Naive thymus-derived CD4-positive, alpha-beta T cell (primary cell): ENCODE data around the gene TLE1. TPM values are rescaled to one million over a fixed set of nuclear protein-coding genes. Genes with fewer than 3 reads are reported as not detected.

Experiments
- ATAC-seq: fragments of 150-1000 bp; cut with Tn5 transposase; 2 replicates; pipeline ENCODE4 v1.10.0; 2021; ENCODE audit warnings: mild to moderate bottlenecking, moderate library complexity
- CTCF ChIA-PET: fragments of 350-600 bp; sonication (Branson Sonifier 250); formaldehyde crosslinking; loops from one replicate; lab custom pipeline; 2021; ENCODE audit warnings: antibody characterized with exemption; lab: Charles Lee
- POLR2A ChIA-PET: fragments of 350-600 bp; sonication (Branson Sonifier 250); formaldehyde crosslinking; loops from one replicate; lab custom pipeline; 2021; ENCODE audit warnings: antibody characterized with exemption, inconsistent platforms; lab: Charles Lee
- DNase-seq, 9 donors: peaks; one replicate each; pipeline versions ENCODE4 v3.0.0 to v3.0.0-alpha.2; 2020 to 2022; ENCODE audit warnings: mixed read lengths in 1 of 9
- H3K27ac ChIP-seq: one replicate; pipeline ENCODE4 v1.7.0; 2013; ENCODE audit warnings: mild to moderate bottlenecking, low read depth, low read length, moderate library complexity
- H3K27me3 ChIP-seq, 2 donors: one replicate each; pipeline ENCODE4 v1.7.0; 2013; ENCODE audit warnings: low read length in 2 of 2, mild to moderate bottlenecking in 2 of 2, moderate library complexity in 2 of 2; ENCODE audit not compliant: control insufficient read depth in 2 of 2, insufficient read depth in 2 of 2
- H3K36me3 ChIP-seq, 3 experiments: 1 replicate in 2 of 3; 2 replicates in 1 of 3; pipeline ENCODE4 v1.7.0; 2013; ENCODE audit warnings: low read length in 3 of 3, mild to moderate bottlenecking in 3 of 3, moderate library complexity in 1 of 3; ENCODE audit not compliant: insufficient read depth in 3 of 3, control insufficient read depth in 2 of 3
- H3K4me1 ChIP-seq, 2 donors: one replicate each; pipeline ENCODE4 v1.7.0; 2013; ENCODE audit warnings: low read length in 2 of 2, mild to moderate bottlenecking in 2 of 2, moderate library complexity in 1 of 2; ENCODE audit not compliant: control insufficient read depth in 2 of 2, insufficient read depth in 2 of 2
- H3K4me3 ChIP-seq: 2 replicates; pipeline ENCODE4 v1.7.0; 2013; ENCODE audit warnings: mild to moderate bottlenecking, low read length
- H3K9me3 ChIP-seq, 3 experiments: 1 replicate in 2 of 3; 2 replicates in 1 of 3; pipeline ENCODE4 v1.7.0; 2013; ENCODE audit warnings: low read length in 3 of 3; ENCODE audit not compliant: control insufficient read depth in 2 of 3
- H3K27ac Mint-ChIP-seq, 9 donors: one replicate each; pipeline ENCODE4 v1.8.0; 2020 to 2022; ENCODE audit warnings: mixed read lengths in 9 of 9, mild to moderate bottlenecking in 8 of 9, moderate library complexity in 5 of 9, inconsistent platforms in 2 of 9
- H3K27me3 Mint-ChIP-seq, 5 donors: one replicate each; pipeline ENCODE4 v1.8.0; 2021 to 2022; ENCODE audit warnings: mixed read lengths in 5 of 5, mild to moderate bottlenecking in 1 of 5
- H3K36me3 Mint-ChIP-seq, 5 donors: one replicate each; pipeline ENCODE4 v1.8.0; 2020 to 2022; ENCODE audit warnings: mixed read lengths in 5 of 5, mild to moderate bottlenecking in 3 of 5, inconsistent platforms in 1 of 5
- H3K4me1 Mint-ChIP-seq, 7 donors: one replicate each; pipeline ENCODE4 v1.8.0; 2020 to 2022; ENCODE audit warnings: mixed read lengths in 7 of 7, mild to moderate bottlenecking in 3 of 7, inconsistent platforms in 1 of 7
- H3K4me3 Mint-ChIP-seq, 10 donors: one replicate each; pipeline ENCODE4 v1.8.0; 2020 to 2022; ENCODE audit warnings: mild to moderate bottlenecking in 10 of 10, mixed read lengths in 10 of 10, moderate library complexity in 6 of 10, inconsistent platforms in 2 of 10
- H3K9me3 Mint-ChIP-seq, 11 donors: one replicate each; pipeline ENCODE4 v1.8.0; 2020 to 2022; ENCODE audit warnings: mixed read lengths in 11 of 11, mild to moderate bottlenecking in 4 of 11, inconsistent platforms in 1 of 11, moderate library complexity in 1 of 11
- intact Hi-C, 2 donors: fragments of 100-400 bp; cut with micrococcal nuclease; formaldehyde crosslinking; loops; one replicate each; pipeline ENCODE4 v1.15.1; 2023
- polyA plus RNA-seq, 2 donors: library from polyadenylated mRNA; unstranded; fragments of 300-500 nt; fragmentation: Illumina TruSeq; gene quantifications; one replicate each; pipeline ENCODE4 v1.2.3, GENCODE V29; 2021
- total RNA-seq, 6 experiments: library from RNA in 5 of 6; stranded (reverse) in 5 of 6; gene quantifications; 1 replicate in 5 of 6; 2 replicates in 1 of 6; pipeline ENCODE4 v1.2.3 and lab custom pipeline; 2021 to 2026

The TLE1 gene
- total and polyA plus RNA-seq, 7 experiments from 2014 or later = 0.46 to 7.1 (median 2.0) TPM; not detected in 1

DNA sequence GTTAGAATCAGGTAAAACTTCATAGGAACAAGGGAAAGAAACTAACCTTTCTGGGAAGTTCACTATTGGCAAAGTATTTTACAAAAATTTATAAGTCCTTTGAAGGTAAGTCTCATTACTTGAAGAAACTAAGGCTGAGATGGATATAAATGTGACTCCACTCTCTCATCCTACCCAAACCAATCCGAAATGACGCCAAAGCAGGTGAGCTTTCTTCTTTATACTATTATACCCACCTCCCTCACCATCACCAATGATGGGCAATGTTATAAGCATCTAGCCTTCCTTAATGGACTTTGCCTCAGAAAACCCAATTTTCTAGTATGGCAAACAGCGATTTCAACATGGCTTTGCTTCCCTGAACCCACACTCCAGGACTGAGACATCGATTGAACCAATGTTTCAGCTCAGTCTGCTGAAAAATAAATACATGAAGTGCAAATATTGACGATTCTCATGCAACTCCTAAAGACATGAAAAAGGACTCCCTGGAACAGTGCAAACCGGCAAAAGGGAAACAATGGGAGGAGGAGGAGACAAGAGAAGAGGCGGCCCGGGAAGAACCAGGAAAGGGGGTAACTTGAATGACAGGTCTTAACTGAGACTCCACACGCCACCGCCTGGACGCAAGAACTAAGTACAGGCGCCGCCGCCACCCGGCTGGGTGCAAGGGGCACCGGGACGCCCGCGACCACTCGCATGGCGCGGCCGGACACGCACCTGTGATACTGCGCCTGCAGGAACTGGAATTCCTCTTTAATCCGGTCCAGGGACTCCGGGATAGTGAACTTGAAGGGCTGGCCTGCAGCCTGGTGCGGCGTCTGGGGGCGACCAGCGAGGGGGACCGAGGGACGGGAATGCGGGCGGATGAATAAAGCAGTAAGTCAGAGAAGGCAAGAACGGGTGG lies 2.5 kb downstream of the TLE1 start:
- H3K4me3 ChIP-seq = no peak overlapping the region
- no peaks in the 10 kb centered on the region for H3K27me3 ChIP-seq
- peak overlapping the region in 2 of 9 donors; percentile 49 to 83 for H3K27ac Mint-ChIP-seq
- peaks cover 7 to 27% (median 16%) of the 10 kb centered on the region in 7 donors for H3K4me1 Mint-ChIP-seq
- peaks cover 0 to 4% (median 0%) of the 10 kb centered on the region in 11 donors for H3K9me3 Mint-ChIP-seq
- H3K36me3 ChIP-seq = no peaks in the 10 kb centered on the region
- ATAC-seq (no peak), DNase-seq (peak in 7 of 9 donors; percentile 9 to 37 (median 14))
- no peaks in the 10 kb centered on the region for H3K9me3 ChIP-seq
- intact Hi-C loops = loop anchor here in 1 of 2 donors (2.0 kb wide), 1 partner anchor 1512 kb away; no protein-coding TSS in a partner anchor
- CTCF ChIA-PET = no interaction called here
- H3K4me1 ChIP-seq = no peaks in the 10 kb centered on the region
- H3K4me3 Mint-ChIP-seq = peak overlapping the region in 3 of 10 donors; percentile 72 to 84 (median 77)
- H3K27me3 Mint-ChIP-seq = peaks cover 4 to 23% (median 8%) of the 10 kb centered on the region in 5 donors
- POLR2A ChIA-PET = no interaction called here
- no peaks in the 10 kb centered on the region for H3K36me3 Mint-ChIP-seq
- no peak overlapping the region for H3K27ac ChIP-seq

DNA sequence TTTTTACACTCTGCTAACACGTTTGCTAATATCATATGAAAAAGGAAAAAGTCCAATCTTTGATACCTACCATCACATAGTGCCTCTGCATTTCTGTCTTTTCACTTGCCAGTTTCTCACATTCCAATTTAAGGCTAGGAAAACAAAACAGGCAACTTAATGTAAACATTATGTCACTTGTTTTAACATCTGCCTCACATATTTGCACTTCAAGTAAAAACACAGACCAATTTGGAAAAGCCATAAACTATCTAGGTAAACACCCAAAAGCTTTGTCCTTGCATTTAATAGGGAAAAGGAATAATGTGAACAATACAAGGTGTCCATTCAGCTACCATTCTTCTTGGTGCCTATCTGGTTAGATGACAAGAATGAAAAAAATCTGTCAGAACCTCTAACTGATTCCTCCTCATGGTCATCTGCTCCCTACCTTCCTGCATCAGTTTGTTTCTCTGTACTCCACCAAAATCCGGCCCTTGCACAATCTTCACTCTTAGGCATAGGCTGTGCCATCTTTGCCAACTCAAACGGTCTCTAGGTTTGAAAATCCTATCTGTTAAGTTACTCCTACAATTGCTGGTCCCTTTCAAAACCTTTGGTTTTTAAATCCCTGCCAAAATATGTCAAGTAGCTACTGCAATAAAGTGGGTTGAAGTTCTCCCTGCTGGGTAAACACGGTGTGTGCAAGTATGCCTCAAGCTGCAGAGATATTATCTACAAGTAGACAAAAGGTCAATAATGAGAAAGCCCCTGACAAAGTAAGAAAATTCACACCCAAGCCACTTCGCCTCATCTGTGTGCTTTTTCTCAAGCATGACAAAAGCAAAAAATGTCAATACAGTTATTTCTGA lies 3.4 kb downstream of the TLE1 start:
- ChIA-PET CTCF (no interaction called here), POLR2A (no interaction called here)
- intact Hi-C loops = loop anchor here in 1 of 2 donors (2.0 kb wide), 1 partner anchor 1511 kb away; no protein-coding TSS in a partner anchor
- DNase-seq (no peak), ATAC-seq (no peak)
- Histone ChIP-seq H3K4me3 (no peak overlapping the region), H3K27ac (no peak overlapping the region), H3K9me3 (no peaks in the 10 kb centered on the region), H3K27me3 (no peaks in the 10 kb centered on the region), H3K36me3 (no peaks in the 10 kb centered on the region), H3K4me1 (no peaks in the 10 kb centered on the region)
- Mint-ChIP-seq H3K4me1 (peaks cover 7 to 27% (median 17%) of the 10 kb centered on the region in 7 donors), H3K4me3 (no peak overlapping the region), H3K27ac (no peak overlapping the region), H3K9me3 (peaks cover 0 to 4% (median 0%) of the 10 kb centered on the region in 11 donors), H3K27me3 (peaks cover 9 to 27% (median 16%) of the 10 kb centered on the region in 5 donors), H3K36me3 (peaks cover 0 to 3% (median 0%) of the 10 kb centered on the region in 5 donors)

DNA sequence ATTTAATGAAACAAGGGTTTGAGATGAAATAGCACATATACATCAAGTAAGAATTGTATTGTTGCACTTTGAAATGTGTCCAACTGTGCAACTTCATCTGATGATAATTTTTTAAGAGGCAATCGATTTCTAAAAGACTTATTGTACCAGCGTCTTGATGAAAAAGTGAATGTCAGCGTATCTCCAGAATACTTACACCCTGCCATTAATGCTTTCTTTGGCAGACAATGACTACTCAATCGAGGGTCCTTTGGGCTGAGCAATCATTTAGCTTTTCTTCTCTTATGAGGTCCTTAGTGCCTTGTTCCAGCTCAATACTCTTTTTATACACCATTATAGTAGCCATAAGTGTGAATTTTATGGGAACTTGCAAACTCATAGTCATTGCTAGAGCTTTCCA lies 4.7 kb downstream of the TLE1 start:
- CTCF ChIA-PET = no interaction called here
- Mint-ChIP-seq H3K9me3 (no peaks in the 10 kb centered on the region), H3K27me3 (peaks cover 11 to 30% (median 21%) of the 10 kb centered on the region in 5 donors), H3K36me3 (peaks cover 0 to 3% (median 0%) of the 10 kb centered on the region in 5 donors), H3K27ac (no peak overlapping the region), H3K4me3 (no peak overlapping the region), H3K4me1 (peaks cover 0 to 18% (median 12%) of the 10 kb centered on the region in 7 donors)
- H3K4me1 ChIP-seq = no peaks in the 10 kb centered on the region
- intact Hi-C loops = no loop called here
- no peaks in the 10 kb centered on the region for H3K9me3 ChIP-seq
- H3K27ac ChIP-seq = no peak overlapping the region
- H3K4me3 ChIP-seq = no peak overlapping the region
- ATAC-seq (no peak), DNase-seq (no peak)
- no peaks in the 10 kb centered on the region for H3K27me3 ChIP-seq
- POLR2A ChIA-PET = no interaction called here
- H3K36me3 ChIP-seq = no peaks in the 10 kb centered on the region

DNA sequence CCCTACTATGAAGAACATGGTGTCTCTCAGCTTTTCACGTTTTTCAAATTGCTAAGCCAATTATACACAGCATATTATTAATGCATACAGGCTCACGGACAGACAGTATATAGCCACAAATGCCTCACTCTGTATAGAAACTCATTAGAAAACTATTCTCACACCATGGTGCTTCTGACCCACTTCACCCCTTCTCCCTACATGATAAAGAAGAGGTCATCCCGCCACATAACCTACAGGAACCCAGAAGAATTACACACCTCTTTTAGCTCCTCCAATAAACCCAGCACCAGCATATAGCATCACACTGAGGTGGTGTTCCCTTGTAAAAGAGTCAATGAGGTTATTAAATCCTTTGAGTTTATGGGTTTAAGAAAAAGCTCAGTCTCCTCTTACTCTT lies 5.6 kb downstream of the TLE1 start:
- Mint-ChIP-seq H3K9me3 (no peaks in the 10 kb centered on the region), H3K27me3 (peaks cover 12 to 30% (median 17%) of the 10 kb centered on the region in 5 donors), H3K4me3 (no peak overlapping the region), H3K4me1 (peaks cover 0 to 17% (median 10%) of the 10 kb centered on the region in 7 donors), H3K27ac (no peak overlapping the region), H3K36me3 (peaks cover 0 to 4% (median 0%) of the 10 kb centered on the region in 5 donors)
- intact Hi-C loops = no loop called here
- CTCF ChIA-PET = interaction anchor here (0.6 kb wide), 1 partner anchor 570 kb away, joined by 3 read pairs; no protein-coding TSS in a partner anchor
- no peak overlapping the region for H3K4me3 ChIP-seq
- no peaks in the 10 kb centered on the region for H3K27me3 ChIP-seq
- POLR2A ChIA-PET = no interaction called here
- H3K36me3 ChIP-seq = no peaks in the 10 kb centered on the region
- ATAC-seq (no peak), DNase-seq (no peak)
- H3K27ac ChIP-seq = no peak overlapping the region
- no peaks in the 10 kb centered on the region for H3K4me1 ChIP-seq
- H3K9me3 ChIP-seq = no peaks in the 10 kb centered on the region

DNA sequence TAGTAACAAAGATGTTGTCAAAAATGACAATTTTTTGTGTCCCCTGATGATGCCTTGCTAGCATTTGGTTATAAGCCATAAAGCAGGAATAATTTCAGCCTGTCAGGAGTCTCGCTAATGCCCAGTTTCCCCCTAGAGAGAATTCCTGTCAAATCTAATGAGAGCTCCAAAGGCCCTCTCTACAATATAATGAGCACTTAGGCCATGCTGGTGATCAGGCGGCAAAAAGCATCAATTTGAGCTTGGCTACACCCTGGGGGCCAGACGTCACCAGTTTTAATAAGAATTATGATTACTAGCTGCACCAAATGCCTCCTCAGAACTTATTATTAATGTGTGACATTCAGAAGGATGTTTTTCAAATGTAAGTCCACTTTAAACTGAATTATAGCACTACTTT lies 6.1 kb downstream of the TLE1 start:
- Mint-ChIP-seq H3K4me3 (no peak overlapping the region), H3K9me3 (no peaks in the 10 kb centered on the region), H3K27me3 (peaks cover 12 to 30% (median 17%) of the 10 kb centered on the region in 5 donors), H3K36me3 (peaks cover 0 to 4% (median 0%) of the 10 kb centered on the region in 5 donors), H3K4me1 (peaks cover 0 to 17% (median 10%) of the 10 kb centered on the region in 7 donors), H3K27ac (no peak overlapping the region)
- Histone ChIP-seq H3K4me3 (no peak overlapping the region), H3K27me3 (no peaks in the 10 kb centered on the region), H3K27ac (no peak overlapping the region), H3K36me3 (no peaks in the 10 kb centered on the region), H3K9me3 (no peaks in the 10 kb centered on the region), H3K4me1 (no peaks in the 10 kb centered on the region)
- ChIA-PET POLR2A (no interaction called here), CTCF (interaction anchor here (0.6 kb wide), 1 partner anchor 570 kb away, joined by 3 read pairs; no protein-coding TSS in a partner anchor)
- DNase-seq (no peak), ATAC-seq (no peak)
- intact Hi-C loops = no loop called here

DNA sequence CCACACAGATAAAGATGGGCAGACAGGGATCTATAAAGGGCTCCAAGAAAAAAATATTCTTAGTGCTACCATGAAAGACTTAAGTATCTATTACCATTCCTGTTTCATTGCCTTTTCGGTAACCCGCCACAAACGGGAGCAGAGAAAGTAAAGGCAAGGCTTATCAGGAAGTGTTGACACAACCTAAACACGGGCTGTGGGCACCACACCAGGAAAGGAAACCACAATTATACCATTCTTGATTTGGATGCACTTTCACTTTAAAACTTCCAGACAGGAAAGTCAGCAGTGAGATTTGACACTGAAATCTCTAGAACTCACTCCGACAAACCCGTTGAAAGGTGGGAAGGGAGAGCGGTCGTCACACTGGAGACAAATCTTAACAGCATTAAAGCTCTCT lies 6.5 kb downstream of the TLE1 start:
- Mint-ChIP-seq H3K27ac (no peak overlapping the region), H3K4me3 (peak overlapping the region in 6 of 10 donors; percentile 10 to 50 (median 14)), H3K4me1 (peaks cover 0 to 15% (median 10%) of the 10 kb centered on the region in 7 donors), H3K27me3 (peaks cover 12 to 31% (median 17%) of the 10 kb centered on the region in 5 donors), H3K36me3 (peaks cover 0 to 4% (median 0%) of the 10 kb centered on the region in 5 donors), H3K9me3 (no peaks in the 10 kb centered on the region)
- ChIA-PET CTCF (interaction anchor here (0.6 kb wide), 1 partner anchor 570 kb away, joined by 3 read pairs; no protein-coding TSS in a partner anchor), POLR2A (no interaction called here)
- ATAC-seq = peak; percentile 30
- no peak overlapping the region for H3K4me3 ChIP-seq
- H3K27ac ChIP-seq = no peak overlapping the region
- no peaks in the 10 kb centered on the region for H3K36me3 ChIP-seq
- no peaks in the 10 kb centered on the region for H3K4me1 ChIP-seq
- peak in 2 of 9 donors; percentile 10 to 17 for DNase-seq
- H3K9me3 ChIP-seq = no peaks in the 10 kb centered on the region
- H3K27me3 ChIP-seq = no peaks in the 10 kb centered on the region
- intact Hi-C loops = no loop called here
